ENCODE results near the gene PSMD6. TPM values are rescaled to one million over a fixed set of nuclear protein-coding genes. Genes with fewer than 3 reads are reported as not detected.

PSMD6 gene
- 88.5 and 89.2 TPM in 2 replicates for total RNA-seq

DNA sequence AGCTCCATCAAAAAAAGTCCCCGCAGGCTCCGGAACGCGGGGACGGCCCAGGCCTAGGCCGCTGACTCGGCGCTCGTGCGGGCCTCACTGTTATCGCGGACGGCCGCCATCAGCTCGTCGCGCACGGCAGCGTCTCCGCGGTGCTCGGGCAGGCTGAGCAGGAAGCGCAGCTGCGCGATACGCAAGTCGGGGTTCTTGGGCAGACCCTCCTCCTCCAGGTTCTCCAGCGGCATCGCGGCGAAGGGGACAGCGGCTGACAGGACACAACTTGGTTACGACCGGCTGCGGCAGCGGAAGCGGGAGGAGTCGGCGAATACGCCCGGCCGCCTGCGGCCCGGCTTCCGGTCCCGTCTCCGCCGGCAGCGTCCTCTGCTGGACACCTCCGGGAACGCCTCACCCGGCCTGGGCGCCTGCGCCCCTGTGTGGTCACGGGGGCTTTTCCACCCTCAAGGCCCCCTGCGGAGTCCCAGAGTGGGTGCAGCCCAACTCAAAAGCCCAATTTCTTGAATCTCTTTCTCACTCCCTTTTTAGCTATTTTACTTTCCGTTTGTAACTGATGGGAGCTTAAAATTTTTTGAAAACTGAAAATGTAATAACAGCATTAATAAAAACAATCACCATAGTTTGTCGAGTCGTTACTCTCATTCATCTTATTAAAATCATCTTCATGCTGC lies at the start of gene PSMD6:
PSMD6 (minus strand) TSS at position 308 of the 674 bp plus-strand sequence; CDS start at position 233, 75 bp downstream.
- intact Hi-C loops (cut with micrococcal nuclease): loop anchor here (1.0 to 5.0 kb wide), 5 partner anchors 41 to 159 kb away; partner anchors contain the start of gene SCAANT1

DNA sequence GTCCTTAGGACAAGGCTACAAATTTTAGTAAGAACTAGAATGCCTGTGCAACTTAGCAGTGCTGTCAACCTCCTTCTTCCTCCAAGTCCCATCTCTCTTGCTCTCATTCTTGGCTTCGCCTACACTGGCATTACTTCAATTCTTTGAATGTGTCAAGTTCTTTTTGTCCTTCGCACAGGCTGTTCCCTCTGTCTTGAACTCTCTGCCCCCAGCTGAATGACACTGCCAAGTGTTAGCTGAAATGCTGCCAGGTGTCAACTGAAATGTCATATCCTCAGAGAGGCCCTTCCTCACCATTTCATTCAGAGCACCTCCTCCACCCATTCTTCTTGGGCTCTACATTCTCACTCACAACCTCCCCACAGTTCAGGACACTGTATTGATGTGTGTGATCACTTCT lies 48.8 kb upstream of the PSMD6 start:
- intact Hi-C loops (cut with micrococcal nuclease): no loop called here

DNA sequence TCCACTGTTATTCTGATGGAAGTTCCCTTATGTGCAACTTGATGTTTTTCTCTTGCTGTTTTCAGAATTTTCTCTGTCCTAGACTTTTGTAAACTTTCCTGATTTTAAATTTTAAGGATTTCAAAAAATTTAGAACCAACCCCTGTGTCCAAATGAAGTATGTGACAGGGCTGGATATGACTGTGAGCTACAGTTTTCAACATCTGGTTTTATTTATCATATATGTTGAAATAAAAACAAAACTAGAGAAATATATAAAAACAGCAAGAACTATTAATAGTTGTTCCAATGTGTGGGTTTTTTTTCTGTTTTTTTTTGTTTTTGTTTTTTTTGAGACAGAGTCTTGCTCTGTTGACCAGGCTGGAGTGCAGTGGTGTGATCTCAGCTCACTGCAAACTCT lies 47.4 kb upstream of the PSMD6 start:
- intact Hi-C loops (cut with micrococcal nuclease): no loop called here

DNA sequence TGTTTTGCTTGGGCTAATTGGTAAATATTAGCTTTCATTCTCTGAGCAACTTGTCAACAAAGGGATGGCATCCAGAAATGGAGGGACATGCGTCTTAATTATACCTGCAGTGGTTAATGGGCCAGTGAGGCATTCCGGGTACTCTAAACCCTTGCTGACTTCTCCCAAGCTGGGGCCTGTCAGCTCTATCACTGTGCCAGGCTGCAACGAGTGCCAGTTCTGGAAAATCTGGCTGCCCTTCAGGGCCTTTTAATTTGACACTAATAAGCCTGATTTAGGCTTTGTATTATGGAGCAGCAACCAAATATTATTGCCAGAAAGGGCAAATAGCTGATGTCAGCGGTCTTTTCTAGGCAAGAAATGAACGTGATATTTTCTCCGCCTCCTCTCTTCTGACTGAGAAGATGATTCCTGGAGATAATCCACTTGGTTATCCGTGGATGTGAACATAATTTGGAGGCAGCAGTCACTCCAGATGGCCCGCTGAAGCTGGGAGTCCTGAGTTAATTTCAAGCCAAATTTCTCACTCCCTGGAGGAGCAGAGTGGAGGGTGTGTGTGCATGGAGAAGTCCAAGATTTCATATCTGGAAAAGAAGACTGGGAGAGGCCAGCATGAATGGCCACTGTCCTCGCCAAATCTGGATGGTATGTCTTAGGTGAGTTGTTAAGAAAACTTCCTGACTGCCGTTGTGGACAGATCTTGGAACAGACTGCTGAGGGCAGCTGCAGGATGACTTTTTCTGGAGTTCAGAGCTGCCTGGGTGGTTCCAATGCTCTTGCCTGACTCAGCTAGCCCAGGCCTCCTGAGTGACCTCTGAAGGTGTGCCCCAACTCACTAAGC lies 44.4 kb upstream of the PSMD6 start:
- intact Hi-C loops (cut with micrococcal nuclease): no loop called here

DNA sequence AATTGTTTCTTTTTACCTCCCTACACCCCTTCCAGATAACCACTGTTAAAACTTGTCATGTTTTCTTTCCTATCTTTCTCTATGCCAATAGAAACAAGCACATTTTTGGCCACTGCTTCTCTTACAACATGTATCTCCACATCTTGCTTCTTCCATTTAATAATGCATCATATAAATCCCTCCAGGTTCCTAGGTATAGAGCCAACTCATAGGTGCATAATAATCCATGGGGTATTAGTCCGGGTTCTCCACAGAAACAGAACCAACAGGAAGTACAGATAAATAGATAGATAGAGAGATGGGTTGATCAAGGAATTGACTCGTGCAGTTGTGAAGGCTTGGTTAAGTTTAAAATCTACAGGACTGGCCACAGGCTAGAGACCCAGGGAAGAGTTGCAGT lies 41.5 kb upstream of the PSMD6 start:
- intact Hi-C loops (cut with micrococcal nuclease): no loop called here

DNA sequence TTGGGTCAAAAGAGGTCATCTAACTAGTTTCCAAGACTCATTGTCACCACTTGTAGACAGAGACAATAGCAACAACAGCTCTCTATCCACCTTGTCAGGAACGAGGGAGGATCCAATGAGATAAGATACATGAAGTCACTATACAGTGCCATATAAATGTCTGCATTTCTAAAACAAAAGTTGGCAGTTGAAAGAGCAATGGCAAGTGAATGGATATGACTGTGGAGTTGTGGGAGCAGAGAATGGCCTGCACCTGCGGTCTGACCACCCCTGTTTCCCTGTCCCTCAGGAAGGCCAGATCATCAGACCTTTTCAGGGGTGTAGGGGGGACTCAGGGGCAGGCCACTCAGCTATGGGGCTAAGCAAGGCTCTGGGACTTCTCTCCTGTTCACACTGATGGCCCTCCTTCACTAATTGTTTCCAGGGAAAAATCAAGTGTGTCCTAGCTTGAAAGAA lies 40.7 kb upstream of the PSMD6 start:
- intact Hi-C loops (cut with micrococcal nuclease): no loop called here

DNA sequence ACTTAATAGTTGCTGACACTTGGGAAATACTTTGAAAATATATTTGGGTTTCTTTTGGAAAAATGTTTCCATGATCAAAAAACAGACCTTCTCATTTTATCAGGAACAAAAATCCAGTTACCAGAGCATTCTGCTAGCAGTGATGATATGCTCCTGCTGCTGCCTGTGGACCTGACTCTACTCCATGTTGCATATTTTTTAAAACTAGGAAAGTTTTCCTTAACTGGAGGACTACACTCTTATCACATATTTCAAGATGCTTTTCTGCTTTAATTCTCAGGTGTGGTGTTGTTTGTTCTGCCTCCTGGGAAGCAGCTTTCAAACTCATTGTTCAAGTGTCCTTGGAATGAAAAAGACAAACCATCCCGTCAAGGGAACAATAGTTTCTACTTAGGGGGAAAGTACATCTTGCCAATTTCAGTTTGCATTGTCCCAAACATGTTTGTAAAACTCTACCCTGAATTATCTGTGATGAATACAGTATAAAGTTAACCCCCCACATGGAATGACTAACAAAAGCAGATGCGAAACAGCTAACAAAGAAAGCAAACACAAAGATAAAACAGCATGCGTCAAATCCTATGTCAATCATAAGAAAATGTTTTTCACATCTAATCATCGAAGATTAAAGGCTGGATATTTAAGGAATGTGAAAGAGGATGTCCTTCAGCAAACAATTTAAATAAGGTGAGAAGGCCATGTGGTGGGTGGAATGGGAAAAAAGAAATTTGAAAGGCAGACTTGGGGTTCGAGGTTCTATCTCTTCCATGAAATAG lies 40.1 kb upstream of the PSMD6 start:
- intact Hi-C loops (cut with micrococcal nuclease): no loop called here

DNA sequence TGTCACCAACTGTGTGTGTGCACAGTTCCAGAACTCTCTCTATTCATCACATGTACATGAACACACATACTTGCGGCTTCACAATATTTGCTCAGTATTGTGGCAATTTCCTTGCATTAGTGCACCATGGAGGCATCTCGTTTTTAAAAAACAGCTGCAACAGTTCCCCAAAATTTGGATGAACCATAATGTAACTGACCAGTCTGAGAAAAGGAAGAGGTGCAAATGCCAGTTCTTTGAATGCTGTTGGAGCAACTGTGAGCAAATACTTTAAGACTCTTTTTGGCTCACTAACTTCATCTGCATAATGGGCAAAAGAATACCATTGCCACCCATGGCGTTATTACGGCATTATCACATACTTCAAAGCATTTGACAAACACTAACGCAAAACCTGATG lies 38.3 kb upstream of the PSMD6 start:
- intact Hi-C loops (cut with micrococcal nuclease): no loop called here

DNA sequence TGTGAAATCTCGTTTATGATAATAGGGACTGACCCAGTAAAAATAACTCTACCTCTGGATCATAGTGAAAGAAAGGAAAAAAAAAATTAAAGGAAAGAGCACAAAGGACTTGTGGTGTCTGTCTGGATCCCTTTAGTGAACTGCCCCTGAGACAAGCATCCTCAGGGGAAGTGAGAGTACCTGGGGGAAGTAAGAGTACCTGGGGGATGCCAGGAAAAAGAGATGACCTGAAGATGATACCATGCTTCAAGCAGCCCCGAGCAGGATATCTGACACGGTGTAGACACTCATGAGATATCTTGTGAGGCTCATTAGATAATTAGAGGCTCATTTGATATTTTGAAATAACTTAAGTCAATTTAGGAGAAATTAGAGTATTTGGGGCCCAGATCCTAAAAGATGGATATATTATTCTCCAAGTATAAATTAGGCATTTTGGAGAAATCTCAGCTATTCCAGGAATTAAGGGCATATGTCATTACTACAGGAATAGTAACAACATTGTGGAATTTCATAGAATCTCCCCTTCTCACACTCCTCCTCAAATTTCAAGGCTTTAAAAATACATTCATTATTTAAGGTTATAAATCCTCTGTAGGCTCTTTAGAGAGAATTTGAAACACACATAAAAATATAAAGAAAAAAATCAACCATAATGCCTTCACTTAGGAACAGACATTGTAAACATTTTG lies 36.3 kb upstream of the PSMD6 start:
- intact Hi-C loops (cut with micrococcal nuclease): no loop called here

DNA sequence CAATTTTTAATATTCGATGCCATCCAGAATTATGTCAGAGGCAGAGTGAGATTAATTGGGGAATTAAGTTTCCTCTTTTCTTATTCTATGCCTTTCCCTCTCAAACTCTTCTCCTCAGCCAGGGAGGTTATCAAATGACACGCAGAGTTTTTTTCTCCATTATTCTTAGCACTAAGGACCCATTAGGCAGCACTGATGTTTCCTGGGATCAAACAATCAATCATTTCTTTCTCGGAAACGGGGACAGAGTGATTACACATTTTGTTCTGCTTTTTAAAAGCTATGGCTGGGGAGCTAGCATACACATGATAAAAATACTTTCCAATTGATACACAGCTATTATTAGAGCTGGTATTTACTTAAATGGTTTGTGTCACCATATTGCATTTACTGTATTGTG lies 35.3 kb upstream of the PSMD6 start:
- intact Hi-C loops (cut with micrococcal nuclease): no loop called here

DNA sequence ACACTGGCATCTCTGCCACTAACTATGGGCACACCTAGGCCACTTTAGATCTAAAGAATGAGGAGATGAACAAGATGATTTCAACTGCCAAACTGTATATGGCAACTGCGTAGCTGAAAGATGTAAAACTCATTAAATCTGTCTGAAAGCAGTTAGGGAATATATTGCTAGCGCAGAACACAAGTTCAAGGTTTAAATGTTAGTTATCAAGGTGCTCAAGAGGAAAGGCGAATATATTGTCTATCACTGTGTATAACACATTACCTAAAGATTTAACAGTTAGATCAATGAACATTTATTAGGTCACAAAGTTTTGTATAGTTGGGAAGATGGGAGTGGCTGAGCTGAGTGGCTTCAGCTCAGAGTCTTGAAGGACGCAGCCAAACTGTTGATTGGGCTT lies 33.9 kb upstream of the PSMD6 start:
- intact Hi-C loops (cut with micrococcal nuclease): no loop called here

DNA sequence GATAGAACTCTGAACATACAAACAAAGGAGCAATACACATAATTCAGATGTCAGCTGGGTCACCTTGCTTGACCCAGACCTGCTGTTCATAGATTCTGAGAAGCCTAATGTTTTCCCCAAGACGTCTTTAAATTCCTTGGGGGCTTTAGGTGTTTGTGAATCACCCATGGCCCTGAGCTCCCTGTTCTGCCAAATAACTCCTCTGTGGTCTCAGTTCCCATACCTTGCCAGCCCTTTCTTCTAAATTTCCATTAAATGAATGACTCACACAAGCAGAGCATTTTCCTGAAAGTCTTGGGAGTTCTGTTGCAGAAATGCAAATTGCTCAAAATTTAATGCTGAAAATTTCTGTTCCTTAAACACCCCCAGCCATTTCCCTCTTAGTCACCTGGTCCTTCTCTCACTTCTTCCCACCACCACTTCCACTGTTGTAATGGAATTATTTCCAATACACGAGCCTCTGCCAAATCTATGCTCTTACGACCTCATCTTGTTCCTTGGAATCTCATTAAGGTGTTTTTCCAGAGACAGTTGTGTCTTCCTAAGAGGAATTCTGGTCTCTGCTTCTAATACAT lies 33.4 kb upstream of the PSMD6 start:
- intact Hi-C loops (cut with micrococcal nuclease): no loop called here

DNA sequence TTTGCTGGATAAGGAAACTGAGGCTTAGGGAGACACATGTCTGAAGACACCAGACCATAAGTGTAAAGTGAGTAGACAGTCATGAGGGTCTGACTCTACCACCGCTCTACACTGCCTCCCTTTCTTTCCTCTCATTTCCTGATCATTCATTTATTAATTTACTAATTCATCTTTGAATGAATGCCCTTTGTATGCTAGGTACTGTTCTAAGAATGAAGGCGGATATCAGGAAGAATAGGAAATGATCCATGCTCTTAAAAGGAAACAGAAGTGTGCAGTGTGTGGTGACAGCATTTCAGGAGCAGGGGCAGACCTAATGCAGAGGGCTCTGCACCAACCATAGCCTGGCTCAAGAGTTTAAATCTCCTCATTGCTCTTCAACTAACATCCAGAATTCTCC lies 31.8 kb upstream of the PSMD6 start:
- intact Hi-C loops (cut with micrococcal nuclease): no loop called here

DNA sequence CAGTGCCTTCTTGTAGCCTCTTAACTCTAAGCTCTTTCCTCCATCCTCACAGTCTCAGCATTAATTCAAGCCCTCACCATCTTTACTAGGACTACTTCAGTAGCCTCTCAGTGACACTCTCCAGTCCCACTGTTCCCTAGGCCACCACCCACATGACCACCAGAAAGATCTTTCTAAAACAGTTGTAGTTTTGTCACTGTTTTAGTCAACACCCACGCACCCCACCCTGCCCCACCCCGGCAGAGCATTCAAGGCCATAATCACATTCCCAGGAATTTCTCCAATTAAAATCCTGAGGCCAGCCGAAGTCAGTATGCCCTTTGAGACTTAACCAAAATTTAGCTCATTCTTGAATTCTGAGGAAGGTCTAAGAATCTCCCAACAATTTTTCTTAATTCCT lies 31.2 kb upstream of the PSMD6 start:
- intact Hi-C loops (cut with micrococcal nuclease): no loop called here

DNA sequence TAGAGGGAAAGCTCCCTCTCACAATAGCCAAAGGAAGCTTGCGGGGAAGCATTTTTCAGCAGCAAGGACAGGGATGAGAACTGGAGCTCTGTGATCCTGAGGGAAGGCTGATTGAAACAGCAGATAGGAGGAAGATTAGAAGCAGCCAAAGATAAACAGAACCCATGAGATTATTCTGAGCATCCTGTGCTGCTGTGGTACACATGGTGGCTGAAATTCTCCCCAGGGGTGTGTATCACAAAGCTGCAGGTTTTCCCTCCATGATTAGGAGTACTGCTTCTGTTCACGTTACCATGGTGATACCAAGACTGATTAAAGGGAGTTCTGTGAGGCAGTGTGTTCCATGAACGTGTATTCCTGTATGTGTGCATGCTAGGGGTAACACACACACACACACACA lies 30.3 kb upstream of the PSMD6 start:
- intact Hi-C loops (cut with micrococcal nuclease): no loop called here

DNA sequence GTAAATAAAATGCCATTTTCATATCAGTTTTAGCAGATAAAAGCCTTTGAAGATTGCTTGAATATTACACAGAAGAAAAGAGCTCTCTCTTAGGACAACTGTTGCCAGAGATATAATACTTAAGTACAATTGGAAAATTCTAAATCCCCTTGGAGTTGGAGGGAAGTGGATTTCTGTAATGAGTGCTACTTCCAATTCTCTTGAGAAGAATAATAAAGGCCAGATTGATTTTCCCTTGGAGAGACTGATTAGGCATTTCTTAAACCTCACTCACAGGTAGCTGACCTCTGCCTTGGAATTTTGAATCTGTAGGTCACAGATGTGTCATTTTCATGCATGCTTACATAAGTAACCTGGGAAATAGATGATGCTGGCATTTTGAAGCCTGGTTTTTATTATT lies 29.8 kb upstream of the PSMD6 start:
- intact Hi-C loops (cut with micrococcal nuclease): no loop called here

DNA sequence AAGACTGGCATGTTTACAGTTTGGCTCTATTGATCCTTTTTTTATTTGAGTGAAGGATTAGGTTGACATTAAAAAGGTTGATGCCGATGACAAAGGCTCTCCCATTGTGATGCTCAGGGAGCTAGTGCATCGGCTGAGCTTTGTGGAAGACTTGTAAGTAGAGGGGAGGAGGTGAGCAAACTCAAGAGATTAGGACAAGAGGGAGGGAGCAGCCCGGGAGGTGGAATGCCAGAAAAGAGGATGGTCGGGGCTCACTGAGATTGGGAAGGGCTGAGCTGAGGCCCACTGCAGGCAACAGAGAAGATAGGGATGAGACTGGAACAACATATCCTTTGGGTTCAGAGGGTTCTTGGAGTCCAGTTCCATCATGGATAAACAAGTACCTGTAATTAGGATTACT lies 26.5 kb upstream of the PSMD6 start:
- intact Hi-C loops (cut with micrococcal nuclease): no loop called here

DNA sequence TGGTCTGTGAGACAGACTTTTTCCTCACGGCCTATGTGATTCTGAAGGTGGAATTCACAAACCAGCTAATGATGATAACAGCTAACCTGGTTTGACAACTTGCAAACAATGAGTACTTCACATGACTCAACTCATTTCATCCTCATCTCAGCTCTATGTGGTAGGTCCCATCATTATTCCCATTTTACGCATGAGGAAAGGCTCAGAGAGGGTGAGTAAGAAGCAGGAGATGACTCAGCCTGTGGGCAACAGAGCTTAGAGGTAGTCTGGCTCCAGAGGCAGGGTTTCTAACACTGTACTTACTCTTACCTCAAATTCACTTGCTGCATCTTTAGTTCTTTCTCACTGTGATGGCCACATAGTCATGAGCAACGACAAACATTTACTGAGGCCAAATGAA lies 25.8 kb upstream of the PSMD6 start:
- intact Hi-C loops (cut with micrococcal nuclease): no loop called here

DNA sequence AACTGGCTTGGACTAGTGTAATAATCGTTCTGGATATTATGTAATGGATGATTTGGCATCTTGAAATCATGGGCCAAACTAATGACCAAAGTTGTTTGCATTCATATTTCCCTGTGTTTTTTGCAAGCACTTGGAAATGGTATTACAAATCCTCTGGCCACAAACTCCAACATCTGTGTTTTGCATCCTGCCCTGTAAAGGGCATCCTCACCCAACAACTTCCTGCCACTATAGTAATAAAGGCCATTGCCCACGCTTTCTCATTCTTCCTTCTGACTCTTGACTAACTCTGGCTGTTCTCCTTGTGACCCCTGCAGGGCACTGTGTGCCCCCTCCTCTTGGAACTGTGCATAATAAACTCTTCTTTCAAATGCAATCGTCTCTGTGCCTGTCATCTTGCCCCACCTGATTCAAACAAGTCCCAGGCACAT lies 25.4 kb upstream of the PSMD6 start:
- intact Hi-C loops (cut with micrococcal nuclease): no loop called here

DNA sequence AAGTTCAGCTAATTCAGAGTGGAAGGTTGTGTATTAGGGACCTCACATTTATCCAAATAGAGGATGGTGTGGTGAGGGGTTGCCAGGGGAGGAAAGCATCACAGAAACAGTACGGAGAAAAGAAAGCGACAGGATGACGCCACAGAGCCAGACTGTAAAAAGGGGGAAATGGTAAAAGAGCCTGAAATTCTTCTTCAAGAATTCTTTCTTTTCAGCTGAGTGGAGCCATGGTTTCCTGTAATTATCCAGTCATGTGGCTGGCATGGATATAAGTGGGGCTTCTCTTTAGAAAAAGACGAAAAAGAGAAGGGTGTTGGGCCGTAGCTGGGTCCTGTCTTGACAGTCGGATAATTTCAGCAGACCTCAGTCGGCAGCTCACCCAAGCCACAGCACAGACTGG lies 24.5 kb upstream of the PSMD6 start:
- intact Hi-C loops (cut with micrococcal nuclease): no loop called here

DNA sequence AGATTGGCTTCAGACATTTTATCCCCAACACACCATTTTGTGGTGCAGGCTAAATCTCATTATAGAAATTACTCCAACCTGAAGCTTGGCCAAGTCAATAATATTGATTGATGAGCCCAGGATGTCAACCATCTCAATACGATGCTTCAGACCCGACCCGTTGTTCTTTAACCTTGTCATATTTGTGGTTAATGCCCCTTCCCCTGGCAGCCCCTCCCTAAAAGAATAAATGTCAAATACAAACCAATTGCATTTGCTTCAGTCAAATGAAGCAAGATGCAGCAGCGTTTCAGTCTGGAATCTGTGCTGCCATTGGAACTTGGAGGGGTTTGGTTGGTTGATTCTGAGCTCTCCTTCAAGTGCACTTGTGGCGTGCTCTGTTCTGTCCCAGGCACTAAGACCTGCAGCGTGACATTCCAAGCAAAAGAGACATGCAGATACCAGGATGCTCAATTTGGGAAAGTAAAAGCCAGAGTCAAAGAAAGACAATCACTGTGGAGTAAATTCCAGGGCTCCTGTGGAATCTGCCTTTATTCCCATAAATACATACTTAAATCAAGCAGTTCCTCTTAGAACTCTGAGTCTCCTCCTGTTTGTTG lies 23.8 kb upstream of the PSMD6 start:
- intact Hi-C loops (cut with micrococcal nuclease): no loop called here

Data from T-helper 2 cell treated with Interferon-gamma antibody and Interleukin-4, amounts not matched to agents 100 ng/mL and 5 ng/mL, for 36 hours (primary cell).